DND-41 (cell line): ENCODE measurements around the gene ADPRH.

Experiments used
- EZH2 ChIP-seq: IDR thresholded peaks from 3 replicates; pipeline ENCODE4 v1.6.1; 2012; ENCODE audit warnings: borderline replicate concordance, low read depth, mild to moderate bottlenecking, moderate library complexity, low read length, inconsistent platforms; ENCODE audit not compliant: severe bottlenecking
- TF ChIP-seq, protein P1 (sequence below): IDR thresholded peaks from 2 replicates; pipeline ENCODE4 v1.5.1; 2012; ENCODE audit warnings: borderline replicate concordance, low read length, moderate library complexity, mild to moderate bottlenecking; ENCODE audit not compliant: poor library complexity, severe bottlenecking; ENCODE audit errors: extremely low read depth

DNA sequence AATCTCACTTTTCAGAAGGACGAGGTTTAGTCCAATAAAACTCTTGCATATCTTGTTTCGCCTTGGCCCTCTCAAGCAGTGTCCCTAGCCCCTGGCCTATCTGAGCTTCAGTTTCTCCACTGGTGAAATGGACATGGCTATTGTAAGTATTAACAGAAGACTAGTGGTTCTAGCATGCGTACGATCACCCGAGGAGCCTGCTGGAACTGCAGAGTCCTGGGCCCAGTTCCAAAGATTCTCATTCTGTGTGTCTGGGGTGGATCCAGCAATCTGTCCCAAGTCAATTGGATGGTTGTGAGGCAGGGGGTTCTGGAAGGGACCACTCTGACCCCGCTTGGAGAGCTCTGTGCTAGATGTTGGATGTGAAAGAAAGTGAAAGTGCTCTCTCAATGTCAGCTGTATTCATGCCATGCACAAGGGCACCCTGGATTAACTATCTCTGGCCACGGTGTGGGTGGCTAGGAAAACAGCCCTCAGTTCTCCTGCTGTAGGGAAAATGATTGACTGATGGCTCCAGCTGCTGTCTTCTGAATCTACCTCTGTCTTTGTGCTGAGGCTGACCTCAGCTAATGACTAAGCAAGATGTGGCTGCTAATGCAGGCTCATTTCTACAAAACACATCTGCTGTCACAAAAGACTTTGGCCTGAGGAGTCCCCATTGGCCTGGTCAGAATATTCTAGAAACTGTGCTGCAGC lies 16.5 kb downstream of the ADPRH start:
- TF ChIP-seq, protein P1, sequence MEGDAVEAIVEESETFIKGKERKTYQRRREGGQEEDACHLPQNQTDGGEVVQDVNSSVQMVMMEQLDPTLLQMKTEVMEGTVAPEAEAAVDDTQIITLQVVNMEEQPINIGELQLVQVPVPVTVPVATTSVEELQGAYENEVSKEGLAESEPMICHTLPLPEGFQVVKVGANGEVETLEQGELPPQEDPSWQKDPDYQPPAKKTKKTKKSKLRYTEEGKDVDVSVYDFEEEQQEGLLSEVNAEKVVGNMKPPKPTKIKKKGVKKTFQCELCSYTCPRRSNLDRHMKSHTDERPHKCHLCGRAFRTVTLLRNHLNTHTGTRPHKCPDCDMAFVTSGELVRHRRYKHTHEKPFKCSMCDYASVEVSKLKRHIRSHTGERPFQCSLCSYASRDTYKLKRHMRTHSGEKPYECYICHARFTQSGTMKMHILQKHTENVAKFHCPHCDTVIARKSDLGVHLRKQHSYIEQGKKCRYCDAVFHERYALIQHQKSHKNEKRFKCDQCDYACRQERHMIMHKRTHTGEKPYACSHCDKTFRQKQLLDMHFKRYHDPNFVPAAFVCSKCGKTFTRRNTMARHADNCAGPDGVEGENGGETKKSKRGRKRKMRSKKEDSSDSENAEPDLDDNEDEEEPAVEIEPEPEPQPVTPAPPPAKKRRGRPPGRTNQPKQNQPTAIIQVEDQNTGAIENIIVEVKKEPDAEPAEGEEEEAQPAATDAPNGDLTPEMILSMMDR: no peak
- no peak for TF ChIP-seq EZH2
